Brain pericyte (primary cell): ENCODE data around the gene KLHDC7A.

Source experiments
- DNase-seq: peaks from one replicate; pipeline ENCODE4 v3.0.0-alpha.2; 2012; ENCODE audit warnings: low read depth, low spot score

The KLHDC7A gene

DNA sequence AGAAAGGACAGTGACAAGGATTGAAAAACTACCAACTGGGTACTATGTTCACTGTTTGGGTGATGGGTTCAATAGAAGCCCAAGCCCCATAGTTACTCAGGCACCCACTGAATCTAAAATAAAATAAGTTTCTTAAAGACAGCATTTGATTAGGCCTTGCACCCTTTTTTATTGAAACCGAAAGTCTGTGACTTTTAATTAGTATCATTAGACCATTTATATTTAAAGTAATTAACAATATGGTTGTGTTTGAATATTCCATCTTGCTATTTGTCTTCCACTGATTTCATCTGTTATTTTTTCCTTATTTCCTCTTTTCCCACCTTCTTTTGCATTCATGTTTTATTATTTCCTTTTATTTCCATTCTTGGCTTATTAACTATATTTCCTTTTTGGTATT, 27.4 kb downstream of the KLHDC7A start:
- no peak for DNase-seq

GRCh38 chr1:18511149-18511873, 30.6 kb downstream of the KLHDC7A start:
- no peak for DNase-seq

DNA sequence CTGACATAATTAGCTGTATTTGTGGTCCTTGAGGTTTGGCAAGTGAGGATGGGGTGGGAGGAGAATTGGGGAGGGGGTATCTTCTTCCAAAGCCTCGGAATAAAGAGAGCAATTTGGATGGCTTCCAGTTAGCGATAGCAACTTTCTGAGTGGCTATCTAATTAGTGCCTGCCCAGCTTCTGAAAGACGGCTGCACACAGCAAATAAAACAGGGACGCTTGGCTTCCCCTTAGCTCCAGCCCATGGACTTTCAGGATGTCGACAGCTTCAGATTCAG, 31.1 kb downstream of the KLHDC7A start:
- no peak for DNase-seq

GRCh38 chr1:18512883-18513282, 32.2 kb downstream of the KLHDC7A start:
- DNase-seq: no peak

- DNase-seq: no peak
Measured at GRCh38 chr1:18513995-18514394, 33.3 kb downstream of the KLHDC7A start.

GRCh38 chr1:18515120-18515667, 34.5 kb downstream of the KLHDC7A start:
- DNase-seq: no peak

DNA sequence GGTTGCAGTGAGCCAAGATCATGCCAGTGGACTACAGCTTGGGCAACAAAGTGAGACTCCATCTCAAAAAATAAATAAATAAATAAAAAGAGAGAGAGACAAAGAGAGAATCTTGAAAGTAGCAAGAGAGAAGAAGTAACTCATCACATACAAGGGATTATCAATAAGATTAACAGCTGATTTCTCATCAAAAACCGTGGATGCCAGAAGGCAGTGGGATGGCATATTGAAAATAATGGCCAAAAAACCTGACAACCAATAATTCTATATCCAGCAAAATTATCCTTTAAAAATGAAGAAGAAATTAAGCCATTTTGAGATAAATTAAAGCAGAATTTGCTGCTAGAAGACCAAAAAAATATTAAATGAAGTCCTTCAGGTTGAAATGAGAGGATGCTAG, 35.7 kb downstream of the KLHDC7A start:
- no peak for DNase-seq

DNA sequence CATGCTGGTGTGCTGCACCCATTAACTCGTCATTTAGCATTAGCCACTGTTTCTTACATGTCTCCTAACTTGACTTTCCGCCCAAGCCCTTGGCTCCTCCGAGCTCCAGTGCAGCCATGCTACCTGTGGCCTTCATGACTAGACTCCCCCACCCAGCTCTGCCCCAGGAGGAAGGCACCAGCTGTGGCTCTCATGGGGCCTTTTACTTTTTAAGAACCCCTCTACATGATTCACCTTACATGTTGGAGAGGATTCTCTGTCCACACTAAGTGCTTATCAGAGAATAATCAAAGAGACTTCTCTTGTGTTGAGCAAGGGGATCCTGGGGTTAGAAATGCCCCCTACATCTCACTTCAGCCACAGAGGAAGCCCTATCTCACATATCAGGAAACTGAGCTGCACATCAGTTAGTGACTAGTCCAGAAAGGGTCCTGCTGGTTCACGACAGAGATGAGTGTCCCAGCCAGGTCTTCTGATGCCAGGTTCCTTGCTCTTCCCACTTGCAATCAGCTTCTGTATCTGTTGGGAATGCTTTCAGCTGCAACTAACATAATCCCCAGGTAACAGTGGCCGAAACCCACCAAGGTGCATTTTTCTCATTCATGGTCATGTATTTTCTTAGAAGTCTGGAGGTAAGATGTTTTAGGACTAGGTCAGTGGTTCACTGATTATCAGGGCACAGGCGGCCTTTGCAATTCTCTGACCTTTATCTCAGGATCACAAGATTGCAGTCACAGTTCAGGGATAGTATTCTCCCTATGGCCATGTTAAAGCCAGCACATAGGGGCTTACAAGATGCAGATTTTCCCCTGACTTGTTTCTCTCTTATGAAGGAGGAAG, 45.9 kb downstream of the KLHDC7A start:
- no peak for DNase-seq

DNA sequence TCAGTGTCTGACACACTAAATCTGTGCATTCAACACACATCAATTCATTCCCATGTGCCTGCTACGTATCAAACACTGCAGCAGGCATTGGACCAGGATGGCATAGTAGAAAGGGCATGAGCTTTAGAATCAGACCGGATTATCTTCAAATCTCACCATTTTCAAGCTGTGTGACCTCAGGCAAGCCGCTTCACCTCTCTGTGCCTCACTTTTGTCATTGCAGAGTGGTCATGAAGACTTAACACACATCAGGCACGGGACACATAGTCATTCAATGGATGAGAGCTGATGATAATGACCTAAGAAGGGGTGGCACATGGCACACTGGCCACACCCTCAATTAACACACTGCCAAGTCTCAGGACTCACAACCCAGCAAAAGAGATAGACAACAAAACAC, 46.8 kb downstream of the KLHDC7A start:
- DNase-seq: no peak

- DNase-seq: no peak
Measured at GRCh38 chr1:18527921-18528320, 47.2 kb downstream of the KLHDC7A start.

- no peak for DNase-seq
Measured at GRCh38 chr1:18528616-18529015, 47.9 kb downstream of the KLHDC7A start.

- no peak for DNase-seq
Measured at GRCh38 chr1:18529714-18530113, 49.0 kb downstream of the KLHDC7A start.

DNA sequence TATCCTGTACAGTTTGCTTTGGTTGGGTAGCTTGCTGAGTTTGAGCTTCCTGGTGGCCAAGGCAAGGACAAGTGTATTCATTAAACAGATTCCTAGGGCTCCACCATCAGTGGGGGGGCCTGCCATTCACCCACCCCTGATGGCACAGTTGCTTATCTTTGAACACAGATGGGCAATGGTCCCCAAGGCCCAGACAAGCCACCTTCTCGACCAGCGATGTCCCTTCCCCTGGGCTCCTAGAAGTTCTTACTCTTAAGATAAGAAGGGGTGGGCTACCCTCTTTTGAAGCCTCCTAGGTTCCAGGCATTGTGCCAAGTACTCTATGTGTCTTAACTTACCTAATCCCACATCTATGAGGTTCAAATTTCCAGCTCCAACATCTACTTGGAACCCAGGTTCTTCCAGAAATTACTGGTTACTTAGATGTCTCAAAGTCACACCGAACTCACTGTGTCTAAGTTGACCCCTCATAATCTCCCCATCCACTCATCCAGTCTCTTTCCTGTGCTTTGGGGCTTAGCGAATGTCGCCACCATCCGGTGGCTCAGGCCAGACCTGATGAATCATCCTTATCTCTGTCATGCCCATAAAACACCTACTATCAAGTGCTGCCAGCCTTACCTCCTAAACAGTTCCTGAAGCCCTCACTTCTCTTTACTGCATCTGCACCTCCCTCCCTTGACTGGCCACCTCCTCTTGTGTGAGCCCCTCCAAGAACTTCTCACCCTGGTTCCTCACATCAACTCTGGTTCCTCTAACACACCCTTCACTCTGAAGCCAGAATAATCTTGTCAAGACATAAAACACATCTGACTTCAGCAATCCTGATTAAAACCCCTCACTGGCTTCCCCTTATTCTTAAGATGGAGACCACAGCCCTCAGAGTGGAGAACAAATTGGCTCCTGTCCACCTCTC, 50.1 kb downstream of the KLHDC7A start:
- DNase-seq: no peak

- no peak for DNase-seq
Measured at GRCh38 chr1:18531503-18531845, 50.7 kb downstream of the KLHDC7A start.

DNA sequence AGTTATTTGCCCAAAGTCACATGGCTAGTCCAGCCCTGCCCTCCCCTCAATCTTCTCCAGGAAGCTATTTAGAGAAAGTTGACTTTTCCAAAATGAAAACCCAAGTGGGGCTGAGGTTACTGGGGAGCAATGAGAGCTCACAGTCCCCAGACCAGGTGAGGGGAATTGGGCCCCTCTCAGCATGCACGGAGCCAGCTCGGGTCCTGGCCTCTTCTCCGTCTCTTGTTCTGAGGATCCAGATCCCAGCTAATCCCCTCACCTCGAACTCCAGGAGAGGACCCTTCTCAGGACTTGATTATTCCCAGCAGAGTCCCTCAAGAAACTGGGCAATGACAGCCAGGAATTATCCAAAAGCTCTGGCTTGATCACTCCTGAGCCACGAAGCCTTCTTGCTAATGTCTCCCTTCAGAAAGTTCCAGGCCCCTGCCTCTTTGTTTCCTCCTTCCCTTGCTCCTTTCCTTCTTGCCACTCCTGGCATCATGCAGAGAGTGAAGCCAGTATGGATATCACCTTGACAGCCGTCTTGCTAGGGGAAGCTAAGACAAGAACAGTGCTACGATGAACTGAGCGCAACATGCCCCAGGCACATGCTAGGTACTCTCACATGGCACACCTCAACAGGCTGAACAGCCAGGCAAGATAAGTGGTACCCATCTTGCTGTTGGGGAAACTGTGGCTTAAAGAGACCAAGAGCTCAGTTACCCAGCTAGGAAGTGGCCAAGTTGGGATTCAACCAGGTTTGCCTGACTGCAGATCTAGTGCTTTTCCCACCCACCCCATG, 51.9 kb downstream of the KLHDC7A start:
- DNase-seq: no peak

GRCh38 chr1:18533259-18533658, 52.5 kb downstream of the KLHDC7A start:
- no peak for DNase-seq

DNA sequence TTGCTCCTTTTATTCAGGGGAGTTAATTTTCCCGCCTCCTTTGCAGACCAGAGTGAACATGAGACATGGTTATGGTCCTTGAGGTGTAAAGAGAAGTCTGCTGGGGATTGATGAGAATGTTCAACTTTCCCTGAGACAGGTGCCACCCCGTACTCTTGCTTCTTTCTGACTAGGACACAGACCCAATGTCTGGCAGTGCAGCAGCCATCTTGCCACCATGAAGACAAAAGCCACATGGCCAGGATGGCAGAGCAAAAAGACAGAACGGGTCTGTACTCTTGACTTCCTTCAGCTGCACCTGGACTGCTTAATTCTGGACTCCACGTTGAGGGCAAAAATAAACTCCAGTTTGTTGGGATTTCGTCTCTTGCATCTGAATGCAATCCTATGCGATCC, 54.1 kb downstream of the KLHDC7A start:
- no peak for DNase-seq
